CD14-positive monocyte (primary cell): ENCODE results near the gene CUX1. TPM values are rescaled to one million over a fixed set of nuclear protein-coding genes. Genes with fewer than 3 reads are reported as not detected.
A peak's percentile ranks its signal among the peaks of the same experiment; 100 is the strongest.

Source experiments
- DNase-seq, 3 donors: peaks; one replicate each; pipeline ENCODE4 v3.0.0-alpha.2; 2011 to 2022
- H2AFZ ChIP-seq: 2 replicates; pipeline ENCODE4 v1.6.0; 2012; ENCODE audit warnings: mild to moderate bottlenecking, low read depth, low read length, inconsistent platforms; ENCODE audit not compliant: insufficient read depth, poor library complexity, severe bottlenecking
- H3K27ac ChIP-seq, 2 donors: 1 replicate in 1 of 2; 2 replicates in 1 of 2; pipeline ENCODE4 v1.5.1; 2012 to 2013; ENCODE audit warnings: low read length in 2 of 2, control low read depth in 1 of 2, inconsistent platforms in 1 of 2, low read depth in 1 of 2, mild to moderate bottlenecking in 1 of 2
- H3K27me3 ChIP-seq, 2 donors: one replicate each; pipeline versions ENCODE4 v1.6.0 to v1.6.1; 2011 to 2013; ENCODE audit warnings: low read length in 2 of 2; ENCODE audit not compliant: control insufficient read depth in 2 of 2, insufficient read depth in 2 of 2
- H3K36me3 ChIP-seq, 2 donors: replicated peaks in 1 of 2; 1 replicate in 1 of 2; 2 replicates in 1 of 2; pipeline versions ENCODE4 v1.5.1 to v1.6.1; 2012 to 2013; ENCODE audit warnings: low read length in 2 of 2, control low read depth in 1 of 2, inconsistent platforms in 1 of 2, mild to moderate bottlenecking in 1 of 2; ENCODE audit not compliant: insufficient read depth in 2 of 2, control insufficient read depth in 1 of 2
- H3K4me1 ChIP-seq, 2 donors: 1 replicate in 1 of 2; 2 replicates in 1 of 2; pipeline versions ENCODE4 v1.5.1 to v1.6.1; 2012 to 2013; ENCODE audit warnings: low read length in 2 of 2, control low read depth in 1 of 2, inconsistent platforms in 1 of 2, mild to moderate bottlenecking in 1 of 2, moderate library complexity in 1 of 2; ENCODE audit not compliant: insufficient read depth in 2 of 2, control insufficient read depth in 1 of 2
- H3K4me2 ChIP-seq: replicated peaks from 2 replicates; pipeline ENCODE3; 2012; ENCODE audit warnings: low read length, moderate library complexity, mild to moderate bottlenecking; ENCODE audit not compliant: poor library complexity, severe bottlenecking; ENCODE audit errors: extremely low read depth
- H3K4me3 ChIP-seq, 3 experiments: fragments of 200-600 bp in 1 of 3; sonication (generic) in 1 of 3; replicated peaks in 1 of 3; 1 replicate in 2 of 3; 2 replicates in 1 of 3; pipeline ENCODE4 v1.5.1; 2011 to 2013; ENCODE audit warnings: low read length in 3 of 3, mild to moderate bottlenecking in 3 of 3, control low read depth in 2 of 3, low read depth in 2 of 3, inconsistent platforms in 1 of 3, moderate library complexity in 1 of 3
- H3K79me2 ChIP-seq: 2 replicates; pipeline ENCODE4 v1.6.0; 2012; ENCODE audit warnings: mild to moderate bottlenecking, control low read depth, inconsistent platforms, low read length, moderate library complexity; ENCODE audit not compliant: insufficient read depth
- H3K9ac ChIP-seq: 2 replicates; pipeline ENCODE4 v1.6.0; 2017; ENCODE audit warnings: low read length, mild to moderate bottlenecking; ENCODE audit not compliant: insufficient read depth, poor library complexity, severe bottlenecking
- H3K9me3 ChIP-seq, 2 donors: replicated peaks in 1 of 2; 1 replicate in 1 of 2; 2 replicates in 1 of 2; pipeline versions ENCODE4 v1.5.1 to v1.6.1; 2012 to 2013; ENCODE audit warnings: low read length in 2 of 2, control low read depth in 1 of 2; ENCODE audit not compliant: control insufficient read depth in 1 of 2, insufficient read depth in 1 of 2
- H4K20me1 ChIP-seq: 2 replicates; pipeline ENCODE4 v1.6.0; 2012; ENCODE audit warnings: mild to moderate bottlenecking, low read length, control low read depth, moderate library complexity; ENCODE audit not compliant: insufficient read depth
- H3K27ac Mint-ChIP-seq, 7 donors: one replicate each; pipeline ENCODE4 v1.8.0; 2020; ENCODE audit warnings: mild to moderate bottlenecking in 7 of 7, mixed read lengths in 7 of 7, moderate library complexity in 6 of 7, inconsistent platforms in 2 of 7
- H3K27me3 Mint-ChIP-seq, 3 donors: one replicate each; pipeline ENCODE4 v1.8.0; 2021 to 2022; ENCODE audit warnings: low read depth in 3 of 3, mild to moderate bottlenecking in 3 of 3, mixed read lengths in 3 of 3, moderate library complexity in 3 of 3, inconsistent platforms in 1 of 3
- H3K36me3 Mint-ChIP-seq, 2 donors: one replicate each; pipeline ENCODE4 v1.8.0; 2020; ENCODE audit warnings: mixed read lengths in 2 of 2, inconsistent platforms in 1 of 2, mild to moderate bottlenecking in 1 of 2
- H3K4me1 Mint-ChIP-seq: one replicate; pipeline ENCODE4 v1.8.0; 2020; ENCODE audit warnings: mild to moderate bottlenecking, mixed read lengths
- H3K4me3 Mint-ChIP-seq, 2 donors: one replicate each; pipeline ENCODE4 v1.8.0; 2020; ENCODE audit warnings: mild to moderate bottlenecking in 2 of 2, mixed read lengths in 2 of 2, moderate library complexity in 1 of 2
- H3K9me3 Mint-ChIP-seq, 7 donors: one replicate each; pipeline ENCODE4 v1.8.0; 2020 to 2022; ENCODE audit warnings: mixed read lengths in 7 of 7, mild to moderate bottlenecking in 6 of 7, moderate library complexity in 6 of 7, inconsistent platforms in 2 of 7
- CTCF ChIP-seq: fragments of 200-600 bp; IDR thresholded peaks from one replicate; pipeline ENCODE4 v1.8.0; 2022; ENCODE audit warnings: antibody characterized with exemption, mild to moderate bottlenecking
- WGBS: methylation state at CpG from one replicate; pipeline ENCODE4 v1.1.5; 2013; ENCODE audit warnings: missing lambda C conversion rate; ENCODE audit not compliant: insufficient coverage; 5-methylcytosine and 5-hydroxymethylcytosine counted together
- intact Hi-C, 2 donors: fragments of 100-400 bp; cut with micrococcal nuclease; formaldehyde crosslinking; loops; one replicate each; pipeline versions ENCODE4 v1.15.0 to v1.15.1; 2023
- polyA plus RNA-seq, 3 donors: library from polyadenylated mRNA; depleted of rRNA in 1 of 3; unstranded in 2 of 3; stranded (reverse) in 1 of 3; fragments of 300-500 nt in 2 of 3; fragments of >200 nt in 1 of 3; fragmentation: Illumina TruSeq in 2 of 3; gene quantifications; 1 replicate in 2 of 3; 2 replicates in 1 of 3; pipeline ENCODE4 v1.2.3, GENCODE V29; 2012 to 2021

CUX1 gene
- polyA plus RNA-seq, 3 donors: 17.6 to 38.0 (median 28.0) TPM

GRCh38 chr7:102045681-102046372 is 228.4 kb downstream of the CUX1 start:
- peak; percentile 78 to 94 (median 83) for DNase-seq
- H3K27ac ChIP-seq: peak overlapping the region in 1 of 2 donors; percentile 52
- no peaks in the 10 kb centered on the region for H3K27me3 ChIP-seq
- TF ChIP-seq CTCF: no peak
- peak overlapping the region; percentile 5 for H3K9ac ChIP-seq
- peaks cover 30% of the 10 kb centered on the region for H3K4me1 Mint-ChIP-seq
- H3K79me2 ChIP-seq: peaks cover 60% of the 10 kb centered on the region
- peaks cover 89% of the 10 kb centered on the region for H4K20me1 ChIP-seq
- peaks cover 21 to 23% of the 10 kb centered on the region in 2 donors for H3K4me1 ChIP-seq
- peak overlapping the region in 1 of 3 experiments; percentile 30 for H3K4me3 ChIP-seq
- peaks cover 0 to 19% of the 10 kb centered on the region in 2 donors for H3K36me3 ChIP-seq
- H3K36me3 Mint-ChIP-seq: peaks cover 17 to 40% of the 10 kb centered on the region in 2 donors
- peak overlapping the region; percentile 15 to 86 (median 74) for H3K27ac Mint-ChIP-seq
- H2AFZ ChIP-seq: no peak overlapping the region
- 89% methylated on average over 6 of the region's 11 CpGs for WGBS
- H3K9me3 ChIP-seq: no peaks in the 10 kb centered on the region
- H3K27me3 Mint-ChIP-seq: peaks cover 0 to 2% (median 0%) of the 10 kb centered on the region in 3 donors
- H3K4me2 ChIP-seq: no peak overlapping the region
- H3K9me3 Mint-ChIP-seq: peaks cover 0 to 2% (median 0%) of the 10 kb centered on the region in 7 donors
- intact Hi-C loops: no loop called here
- H3K4me3 Mint-ChIP-seq: no peak overlapping the region

DNA sequence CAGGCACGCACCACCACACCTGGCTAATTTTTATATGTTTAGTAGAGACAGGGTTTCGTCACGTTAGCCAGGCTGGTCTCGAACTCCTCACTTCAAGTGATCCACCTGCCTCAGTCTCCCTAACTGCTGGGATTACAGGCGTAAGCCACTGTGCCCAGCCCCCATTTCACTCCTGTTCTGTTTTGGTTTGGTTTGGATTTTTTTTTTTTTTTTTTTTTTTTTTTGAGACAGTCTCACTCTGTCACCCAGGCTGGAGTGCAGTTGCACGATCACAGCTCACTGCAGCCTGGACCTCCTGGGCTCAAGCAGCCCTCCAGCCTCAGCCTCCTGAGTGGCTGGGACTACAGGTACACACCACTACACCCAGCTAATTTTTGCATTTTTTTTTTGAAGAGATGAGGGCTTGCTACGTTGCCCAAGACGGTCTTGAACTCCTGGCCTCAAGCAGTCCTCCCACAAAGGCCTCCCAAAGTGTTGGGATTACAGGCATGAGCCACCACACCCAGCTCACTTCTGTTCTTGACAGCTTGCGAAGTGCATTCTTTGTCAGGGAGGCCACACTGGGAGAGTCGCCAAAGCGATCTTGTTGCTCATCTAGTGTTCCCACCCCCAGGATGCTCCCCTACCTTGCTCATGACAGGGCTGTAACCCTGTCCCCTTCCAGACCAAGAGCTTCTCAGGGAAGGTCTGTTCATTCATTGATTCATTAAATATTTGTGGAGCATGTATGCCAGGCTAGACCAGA is 229.1 kb downstream of the CUX1 start:
- H3K4me1 Mint-ChIP-seq: peaks cover 31% of the 10 kb centered on the region
- 96% methylated on average over 3 of the region's 11 CpGs for WGBS
- peaks cover 65% of the 10 kb centered on the region for H3K79me2 ChIP-seq

More for the DNA sequence above, 229.1 kb downstream of the CUX1 start:
- H3K27me3 ChIP-seq: no peaks in the 10 kb centered on the region
- H3K9ac ChIP-seq: no peak overlapping the region
- no peak overlapping the region for H3K4me3 ChIP-seq
- H3K27ac ChIP-seq: peak overlapping the region in 1 of 2 donors; percentile 47
- Mint-ChIP-seq H3K36me3 (peaks cover 20 to 48% of the 10 kb centered on the region in 2 donors), H3K27me3 (peaks cover 0 to 2% (median 0%) of the 10 kb centered on the region in 3 donors), H3K9me3 (peaks cover 0 to 2% (median 0%) of the 10 kb centered on the region in 7 donors), H3K4me3 (no peak overlapping the region), H3K27ac (peak overlapping the region; percentile 46 to 75 (median 66))
- no peak overlapping the region for H2AFZ ChIP-seq
- peaks cover 87% of the 10 kb centered on the region for H4K20me1 ChIP-seq
- H3K9me3 ChIP-seq: no peaks in the 10 kb centered on the region
- intact Hi-C loops: no loop called here
- no peak for TF ChIP-seq CTCF
- H3K4me1 ChIP-seq: peaks cover 21 to 23% of the 10 kb centered on the region in 2 donors
- DNase-seq: no peak
- H3K36me3 ChIP-seq: peaks cover 0 to 19% of the 10 kb centered on the region in 2 donors
- H3K4me2 ChIP-seq: no peak overlapping the region
